ENCODE data around the gene ADAMTS19. TPM values are rescaled to one million over a fixed set of nuclear protein-coding genes. Genes with fewer than 3 reads are reported as not detected.

The ADAMTS19 gene
- total and polyA plus RNA-seq, 2 of the 8 experiments (the other 6 are each of a cell fraction or from before 2014, with no cell fraction given), result 17.3 to 28.8 TPM

- H3K79me1 ChIP-seq (ENCODE audit: low read depth, low read length), result no peaks in the 10 kb centered on the region
- no peaks in the 10 kb centered on the region for H3K27me3 ChIP-seq (replicated peaks in 1 of 4; ENCODE audit: control insufficient read depth in 3 of 4, extremely low read depth in 1 of 4, insufficient read depth in 3 of 4, low read length in 3 of 4)
- CTCF ChIA-PET (ENCODE audit: partially characterized antibody), result interaction anchor here (0.6 to 1.2 kb wide), 4 partner anchors 57 to 100 kb away, joined by 3 to 4 read pairs (median 4); no protein-coding TSS in a partner anchor
- H4K5ac ChIP-seq (ENCODE audit: insufficient read length, low read depth, low read length), result no peak overlapping the region
- H2BK5ac ChIP-seq (ENCODE audit: low read depth, low read length), result no peak overlapping the region
- no peak overlapping the region for H4K91ac ChIP-seq (replicated peaks; ENCODE audit: insufficient read length, low read length)
- H3K4me3 ChIP-seq (ENCODE audit: extremely low read depth in 1 of 4, insufficient read depth in 2 of 4, low read depth in 3 of 4, low read length in 4 of 4), result no peak overlapping the region
- no peak overlapping the region for H3K14ac ChIP-seq (ENCODE audit: insufficient read length)
- H3K4ac ChIP-seq (replicated peaks; ENCODE audit: insufficient read length, low read depth, low read length), result no peak overlapping the region
- no peak overlapping the region for H2AFZ ChIP-seq (ENCODE audit: low read length)
- TF ChIP-seq EZH2 (IDR thresholded peaks at IDR 0.05; ENCODE audit: low read depth, low read length, severe bottlenecking) (no peak), TAF1 (IDR thresholded peaks at IDR 0.05; ENCODE audit: low read depth, low read length) (no peak), PHF8 (conservative IDR thresholded peaks at IDR 0.05; ENCODE audit: low read depth, low read length) (no peak), RXRA (IDR thresholded peaks at IDR 0.05; ENCODE audit: insufficient read depth, low read depth, low read length) (no peak)
- no peak overlapping the region for H2BK12ac ChIP-seq (ENCODE audit: low read depth, low read length)
- no peak overlapping the region for H4K8ac ChIP-seq (ENCODE audit: extremely low read depth, insufficient read depth, low read length)
- no peaks in the 10 kb centered on the region for H4K20me1 ChIP-seq (replicated peaks in 1 of 2; ENCODE audit: control insufficient read depth in 1 of 2, insufficient read depth in 2 of 2, low read length in 2 of 2)
- no peak overlapping the region for H2BK20ac ChIP-seq (ENCODE audit: low read length)
- no peak overlapping the region for H2BK15ac ChIP-seq (ENCODE audit: low read length)
- H3K9me3 ChIP-seq (ENCODE audit: insufficient read depth in 2 of 2, low read depth in 1 of 2, low read length in 1 of 2), result no peaks in the 10 kb centered on the region
- no peak for FAIRE-seq
- no peak overlapping the region for H3K4me2 ChIP-seq (ENCODE audit: insufficient read depth in 1 of 2, low read depth in 2 of 2, low read length in 2 of 2)
- WGBS, 2 experiments (ENCODE audit: extremely low coverage in 1 of 2, insufficient coverage in 1 of 2, insufficient read length in 1 of 2, insufficient replicate concordance in 2 of 2, low coverage in 1 of 2, low lambda C conversion rate in 2 of 2, missing lambda C conversion rate in 1 of 2), result 88% methylated on average over 1 of the region's 1 CpG; no CpG with 5 or more reads in 1 of the 2 experiments
- no peak overlapping the region for H3K56ac ChIP-seq (replicated peaks; ENCODE audit: insufficient read length, low read depth, low read length)
- H2AK5ac ChIP-seq (ENCODE audit: low read depth, low read length), result no peak overlapping the region
- no peaks in the 10 kb centered on the region for H3K79me2 ChIP-seq (ENCODE audit: control insufficient read depth in 1 of 2, insufficient read depth in 2 of 2, low read length in 2 of 2)
- no peak for DNase-seq (ENCODE audit: low read depth in 1 of 2, low spot score in 2 of 2)
- peaks cover 0 to 3% (median 1%) of the 10 kb centered on the region in 4 experiments; a peak in 1 of 7 replicates for H3K4me1 ChIP-seq (replicated peaks in 1 of 4; ENCODE audit: control insufficient read depth in 3 of 4, insufficient read depth in 4 of 4, low read length in 3 of 4)
- no peak overlapping the region for H3K27ac ChIP-seq (ENCODE audit: low read depth, low read length)
- no peak overlapping the region for H3K18ac ChIP-seq (ENCODE audit: extremely low read depth, low read length)
- no peak overlapping the region for H3K23ac ChIP-seq (ENCODE audit: insufficient read length)
- no peak overlapping the region for H3K9ac ChIP-seq (replicated peaks in 1 of 4; ENCODE audit: extremely low read depth in 1 of 4, low read depth in 3 of 4, low read length in 3 of 4)
- no peaks in the 10 kb centered on the region for H3K36me3 ChIP-seq (ENCODE audit: control insufficient read depth in 2 of 4, insufficient read depth in 4 of 4, low read length in 3 of 4)
- no peaks in the 10 kb centered on the region for H3K23me2 ChIP-seq (ENCODE audit: low read depth, low read length)
- H2BK120ac ChIP-seq (replicated peaks; ENCODE audit: low read depth, low read length), result no peak overlapping the region
- POLR2A ChIA-PET (ENCODE audit: partially characterized antibody), result no interaction called here
These were observed 303.6 kb downstream of the ADAMTS19 start for GRCh38 chr5:129763651-129764050.
